ENCODE measurements around the gene SEMA3D.

SEMA3D gene

DNA sequence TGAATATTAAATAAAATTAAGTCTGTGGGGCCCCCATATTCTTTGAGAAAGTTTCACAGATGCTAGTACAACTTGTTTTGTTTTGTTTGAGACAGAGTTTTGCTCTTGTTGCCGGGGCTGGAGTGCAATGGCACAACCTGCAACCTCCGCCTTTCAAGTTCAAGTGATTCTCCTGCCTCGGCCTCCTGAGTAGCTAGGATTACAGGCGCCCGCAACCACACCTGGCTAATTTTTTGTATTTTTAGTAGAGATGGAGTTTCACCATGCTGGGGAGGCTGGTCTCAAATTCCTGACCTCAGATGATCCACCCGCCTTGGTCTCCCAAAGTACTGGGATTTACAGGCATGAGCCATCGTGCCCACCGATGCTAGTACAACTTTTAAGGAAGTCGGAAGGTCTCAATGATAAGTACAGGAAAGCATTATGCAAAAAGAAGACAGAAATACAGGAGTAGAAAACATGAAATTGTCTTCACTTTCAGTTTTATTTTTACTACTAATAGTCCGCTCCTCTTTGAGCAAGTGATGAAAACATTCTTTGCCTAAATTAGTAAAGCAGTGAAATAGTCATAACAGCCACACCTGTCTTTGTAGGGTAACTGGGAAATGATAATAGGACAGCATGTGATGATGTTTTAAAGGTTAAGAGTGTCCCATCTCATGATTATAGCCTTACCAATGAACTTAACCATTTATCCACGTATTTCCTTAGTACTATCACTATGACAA lies 147.5 kb downstream of the SEMA3D start:
- no CpG with 5 or more reads among the region's 11 CpGs for WGBS (ENCODE audit: insufficient coverage, insufficient read length)
- no peak for DNase-seq (ENCODE audit: low read depth, low spot score)

GRCh38 chr7:85038466-85038865 lies 148.4 kb downstream of the SEMA3D start:
- H3K9me3 ChIP-seq (ENCODE audit: control insufficient read depth, insufficient read depth, low read length) = no peaks in the 10 kb centered on the region
- WGBS (ENCODE audit: insufficient coverage, insufficient read length) = no CpG with 5 or more reads among the region's 2 CpGs
- no peaks in the 10 kb centered on the region for H3K4me1 ChIP-seq (ENCODE audit: control insufficient read depth, insufficient read depth, low read length)
- H3K27me3 ChIP-seq (ENCODE audit: control insufficient read depth, insufficient read depth, low read length) = no peaks in the 10 kb centered on the region
- H3K4me3 ChIP-seq (ENCODE audit: low read length) = no peak overlapping the region
- no peak for DNase-seq (ENCODE audit: low read depth, low spot score)
- H3K36me3 ChIP-seq (ENCODE audit: control insufficient read depth, insufficient read depth, low read length) = no peaks in the 10 kb centered on the region
- no peak overlapping the region for H3K27ac ChIP-seq (ENCODE audit: low read length)

More for the DNA sequence above, 147.5 kb downstream of the SEMA3D start:
- H3K27ac ChIP-seq (ENCODE audit: low read length) = no peak overlapping the region
- no peak overlapping the region for H3K4me3 ChIP-seq (ENCODE audit: low read length)
- H3K36me3 ChIP-seq (ENCODE audit: control insufficient read depth, insufficient read depth, low read length) = no peaks in the 10 kb centered on the region
- H3K9me3 ChIP-seq (ENCODE audit: control insufficient read depth, insufficient read depth, low read length) = no peaks in the 10 kb centered on the region
- H3K27me3 ChIP-seq (ENCODE audit: control insufficient read depth, insufficient read depth, low read length) = no peaks in the 10 kb centered on the region
- H3K4me1 ChIP-seq (ENCODE audit: control insufficient read depth, insufficient read depth, low read length) = no peaks in the 10 kb centered on the region

DNA sequence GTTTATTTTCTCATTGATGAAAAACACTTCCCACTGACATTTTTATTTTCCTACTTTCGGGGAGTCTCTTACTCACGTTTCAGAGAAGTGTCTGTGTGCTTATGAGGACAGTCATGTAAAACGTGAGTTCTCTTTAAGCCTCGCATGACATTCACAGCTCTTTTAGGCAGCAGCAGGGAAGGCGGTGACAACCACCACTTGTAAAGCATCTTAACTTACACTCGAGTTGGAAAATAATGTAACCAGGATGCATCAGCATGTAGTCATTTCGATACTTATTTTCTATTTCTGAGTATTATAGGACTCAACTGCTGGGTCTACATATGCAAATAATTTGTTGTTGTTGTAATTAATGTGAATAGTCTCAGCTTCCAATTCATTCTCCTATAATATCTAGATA lies 153.6 kb downstream of the SEMA3D start:
- no peaks in the 10 kb centered on the region for H3K27me3 ChIP-seq (ENCODE audit: control insufficient read depth, insufficient read depth, low read length)
- no CpG with 5 or more reads among the region's 7 CpGs for WGBS (ENCODE audit: insufficient coverage, insufficient read length)
- no peaks in the 10 kb centered on the region for H3K9me3 ChIP-seq (ENCODE audit: control insufficient read depth, insufficient read depth, low read length)
- H3K4me1 ChIP-seq (ENCODE audit: control insufficient read depth, insufficient read depth, low read length) = no peaks in the 10 kb centered on the region
- no peak overlapping the region for H3K4me3 ChIP-seq (ENCODE audit: low read length)
- no peaks in the 10 kb centered on the region for H3K36me3 ChIP-seq (ENCODE audit: control insufficient read depth, insufficient read depth, low read length)
- no peak overlapping the region for H3K27ac ChIP-seq (ENCODE audit: low read length)
- no peak for DNase-seq (ENCODE audit: low read depth, low spot score)

DNA sequence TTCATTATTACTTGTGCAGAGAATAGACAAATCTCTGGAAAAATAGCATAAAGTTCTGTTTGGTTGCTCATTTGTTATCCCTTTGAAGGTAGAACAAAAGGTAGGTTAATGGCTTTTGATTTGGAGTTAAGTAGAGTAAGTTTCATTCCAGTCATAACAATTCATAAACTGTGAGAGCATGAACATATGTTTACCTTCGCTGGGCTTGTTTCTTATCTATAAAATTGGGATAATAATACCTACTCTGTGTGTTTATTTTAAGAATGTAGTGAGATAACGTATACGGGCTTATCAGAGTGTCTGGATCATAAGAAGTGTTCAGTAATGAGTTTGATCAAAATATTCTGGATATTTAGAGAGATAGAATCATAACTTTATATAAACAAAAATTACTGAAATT lies 155.4 kb downstream of the SEMA3D start:
- no peak for DNase-seq (ENCODE audit: low read depth, low spot score)
- Histone ChIP-seq H3K4me1 (ENCODE audit: control insufficient read depth, insufficient read depth, low read length) (no peaks in the 10 kb centered on the region; the same call in 1 of the 2 replicates), H3K27ac (ENCODE audit: low read length) (no peak overlapping the region), H3K36me3 (ENCODE audit: control insufficient read depth, insufficient read depth, low read length) (no peaks in the 10 kb centered on the region), H3K9me3 (ENCODE audit: control insufficient read depth, insufficient read depth, low read length) (no peaks in the 10 kb centered on the region), H3K27me3 (ENCODE audit: control insufficient read depth, insufficient read depth, low read length) (no peaks in the 10 kb centered on the region), H3K4me3 (ENCODE audit: low read length) (no peak overlapping the region)
- WGBS (ENCODE audit: insufficient coverage, insufficient read length) = 100% methylated on average over 2 of the region's 3 CpGs

GRCh38 chr7:85030893-85031292 lies 156.0 kb downstream of the SEMA3D start:
- no peak overlapping the region for H3K27ac ChIP-seq (ENCODE audit: low read length)
- no peaks in the 10 kb centered on the region for H3K36me3 ChIP-seq (ENCODE audit: control insufficient read depth, insufficient read depth, low read length)
- no peaks in the 10 kb centered on the region; the same call in 1 of the 2 replicates for H3K4me1 ChIP-seq (ENCODE audit: control insufficient read depth, insufficient read depth, low read length)
- H3K27me3 ChIP-seq (ENCODE audit: control insufficient read depth, insufficient read depth, low read length) = no peaks in the 10 kb centered on the region
- H3K4me3 ChIP-seq (ENCODE audit: low read length) = no peak overlapping the region
- no peaks in the 10 kb centered on the region for H3K9me3 ChIP-seq (ENCODE audit: control insufficient read depth, insufficient read depth, low read length)
- no peak for DNase-seq (ENCODE audit: low read depth, low spot score)

GRCh38 chr7:85025312-85025756 lies 161.5 kb downstream of the SEMA3D start:
- H3K36me3 ChIP-seq (ENCODE audit: control insufficient read depth, insufficient read depth, low read length) = no peaks in the 10 kb centered on the region
- H3K27ac ChIP-seq (ENCODE audit: low read length) = no peak overlapping the region
- no peaks in the 10 kb centered on the region for H3K9me3 ChIP-seq (ENCODE audit: control insufficient read depth, insufficient read depth, low read length)
- no peak overlapping the region for H3K4me3 ChIP-seq (ENCODE audit: low read length)
- H3K27me3 ChIP-seq (ENCODE audit: control insufficient read depth, insufficient read depth, low read length) = no peaks in the 10 kb centered on the region
- DNase-seq (ENCODE audit: low read depth, low spot score) = no peak
- no peaks in the 10 kb centered on the region; the same call in 1 of the 2 replicates for H3K4me1 ChIP-seq (ENCODE audit: control insufficient read depth, insufficient read depth, low read length)
- no CpG with 5 or more reads among the region's 3 CpGs for WGBS (ENCODE audit: insufficient coverage, insufficient read length)

- WGBS (ENCODE audit: insufficient coverage, insufficient read length) = no CpG with 5 or more reads among the region's 4 CpGs
- H3K36me3 ChIP-seq (ENCODE audit: control insufficient read depth, insufficient read depth, low read length) = no peaks in the 10 kb centered on the region
- H3K27me3 ChIP-seq (ENCODE audit: control insufficient read depth, insufficient read depth, low read length) = no peaks in the 10 kb centered on the region
Measured at GRCh38 chr7:85023916-85024315, 162.9 kb downstream of the SEMA3D start.

GRCh38 chr7:85023066-85023712 lies 163.7 kb downstream of the SEMA3D start:
- Histone ChIP-seq H3K9me3 (ENCODE audit: control insufficient read depth, insufficient read depth, low read length) (no peaks in the 10 kb centered on the region), H3K36me3 (ENCODE audit: control insufficient read depth, insufficient read depth, low read length) (no peaks in the 10 kb centered on the region), H3K4me3 (ENCODE audit: low read length) (no peak overlapping the region), H3K4me1 (ENCODE audit: control insufficient read depth, insufficient read depth, low read length) (no peaks in the 10 kb centered on the region; the same call in 1 of the 2 replicates), H3K27ac (ENCODE audit: low read length) (no peak overlapping the region), H3K27me3 (ENCODE audit: control insufficient read depth, insufficient read depth, low read length) (no peaks in the 10 kb centered on the region)
- no CpG with 5 or more reads among the region's 2 CpGs for WGBS (ENCODE audit: insufficient coverage, insufficient read length)
- no peak for DNase-seq (ENCODE audit: low read depth, low spot score)

More at GRCh38 chr7:85023916-85024315, 162.9 kb downstream of the SEMA3D start:
- Histone ChIP-seq H3K9me3 (ENCODE audit: control insufficient read depth, insufficient read depth, low read length) (no peaks in the 10 kb centered on the region), H3K4me1 (ENCODE audit: control insufficient read depth, insufficient read depth, low read length) (no peaks in the 10 kb centered on the region; the same call in 1 of the 2 replicates), H3K27ac (ENCODE audit: low read length) (no peak overlapping the region), H3K4me3 (ENCODE audit: low read length) (no peak overlapping the region)
- no peak for DNase-seq (ENCODE audit: low read depth, low spot score)

DNA sequence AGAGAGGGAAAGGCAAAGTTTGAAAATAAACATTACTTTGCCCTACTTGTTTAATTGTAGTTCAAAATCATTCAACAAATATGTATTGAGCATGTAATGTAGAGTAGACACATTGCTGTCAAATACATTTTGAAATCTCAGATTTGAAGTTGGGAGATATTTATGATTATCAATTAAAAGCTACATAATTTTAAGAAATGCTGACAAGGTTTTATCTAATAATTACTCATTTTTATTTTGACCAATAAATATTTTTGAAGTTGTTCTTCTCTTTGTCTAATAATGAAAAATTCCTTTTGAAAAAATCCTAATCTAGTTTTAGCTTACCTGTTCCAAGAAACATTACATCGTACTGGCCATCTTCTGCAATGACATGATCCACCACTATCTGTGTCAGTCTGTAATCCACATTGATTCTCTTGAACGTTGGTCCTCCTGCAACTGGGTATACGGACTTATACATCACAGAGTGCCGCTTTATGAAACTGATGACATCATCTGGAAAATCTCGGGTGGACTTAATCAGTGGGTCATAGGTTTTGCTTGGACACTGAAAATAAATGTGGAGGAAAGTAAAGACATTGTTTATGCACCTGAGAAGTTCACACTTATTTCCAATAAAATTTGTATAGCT lies 164.7 kb downstream of the SEMA3D start:
- no peak for DNase-seq (ENCODE audit: low read depth, low spot score)
- H3K4me3 ChIP-seq (ENCODE audit: low read length) = no peak overlapping the region
- no CpG with 5 or more reads among the region's 5 CpGs for WGBS (ENCODE audit: insufficient coverage, insufficient read length)
- no peaks in the 10 kb centered on the region for H3K9me3 ChIP-seq (ENCODE audit: control insufficient read depth, insufficient read depth, low read length)
- no peak overlapping the region for H3K27ac ChIP-seq (ENCODE audit: low read length)
- H3K36me3 ChIP-seq (ENCODE audit: control insufficient read depth, insufficient read depth, low read length) = no peaks in the 10 kb centered on the region
- H3K27me3 ChIP-seq (ENCODE audit: control insufficient read depth, insufficient read depth, low read length) = no peaks in the 10 kb centered on the region
- no peaks in the 10 kb centered on the region for H3K4me1 ChIP-seq (ENCODE audit: control insufficient read depth, insufficient read depth, low read length)

GRCh38 chr7:85021101-85021704 lies 165.7 kb downstream of the SEMA3D start:
- no peak for DNase-seq (ENCODE audit: low read depth, low spot score)

More at GRCh38 chr7:85021101-85021704, 165.7 kb downstream of the SEMA3D start:
- Histone ChIP-seq H3K4me1 (ENCODE audit: control insufficient read depth, insufficient read depth, low read length) (no peaks in the 10 kb centered on the region), H3K36me3 (ENCODE audit: control insufficient read depth, insufficient read depth, low read length) (no peaks in the 10 kb centered on the region), H3K27me3 (ENCODE audit: control insufficient read depth, insufficient read depth, low read length) (no peaks in the 10 kb centered on the region), H3K4me3 (ENCODE audit: low read length) (no peak overlapping the region), H3K27ac (ENCODE audit: low read length) (no peak overlapping the region), H3K9me3 (ENCODE audit: control insufficient read depth, insufficient read depth, low read length) (no peaks in the 10 kb centered on the region)
- 100% methylated on average over 1 of the region's 4 CpGs for WGBS (ENCODE audit: insufficient coverage, insufficient read length)
